GM13976 (cell line): ENCODE measurements around the gene ELK4.

Source experiments
- DNase-seq: peaks from one replicate; pipeline ENCODE4 v3.0.0; 2012; ENCODE audit warnings: low spot score
- in situ Hi-C: fragments of 300-500 bp; cut with MboI; formaldehyde crosslinking; loops from one replicate; pipeline ENCODE4 v1.12.0; 2022; ENCODE audit warnings: low sequenced_read_pairs, mixed read lengths, inconsistent platforms; ENCODE audit not compliant: unreplicated experiment
- TF ChIP-seq, protein P1 (sequence below): IDR thresholded peaks from 2 replicates; pipeline ENCODE4 v1.5.1; 2012; ENCODE audit warnings: borderline replicate concordance, mild to moderate bottlenecking; ENCODE audit not compliant: insufficient read depth; ENCODE audit errors: extremely low read depth, missing control alignments, control extremely low read depth

Gene ELK4

DNA sequence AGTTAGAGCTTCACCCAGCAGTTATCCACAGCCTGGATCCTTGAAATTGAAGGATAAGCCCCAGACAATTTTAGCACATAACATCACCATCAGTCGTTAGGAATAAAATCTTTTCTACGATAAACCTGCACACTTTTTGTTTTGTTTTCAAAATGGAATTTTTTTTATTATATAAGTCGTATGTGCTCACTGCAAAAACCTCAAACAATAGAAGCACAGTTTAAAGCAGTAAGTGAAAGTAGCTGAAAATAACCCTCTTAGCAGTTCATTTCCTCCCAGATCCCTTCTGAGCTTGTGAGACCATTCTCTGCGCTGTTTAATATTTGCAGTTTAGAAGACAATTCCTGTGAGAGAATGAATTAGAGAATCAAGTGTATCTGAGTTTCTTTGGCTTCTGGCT is 38.3 kb downstream of the ELK4 start:
- in situ Hi-C loops, result no loop called here
- TF ChIP-seq, protein P1, sequence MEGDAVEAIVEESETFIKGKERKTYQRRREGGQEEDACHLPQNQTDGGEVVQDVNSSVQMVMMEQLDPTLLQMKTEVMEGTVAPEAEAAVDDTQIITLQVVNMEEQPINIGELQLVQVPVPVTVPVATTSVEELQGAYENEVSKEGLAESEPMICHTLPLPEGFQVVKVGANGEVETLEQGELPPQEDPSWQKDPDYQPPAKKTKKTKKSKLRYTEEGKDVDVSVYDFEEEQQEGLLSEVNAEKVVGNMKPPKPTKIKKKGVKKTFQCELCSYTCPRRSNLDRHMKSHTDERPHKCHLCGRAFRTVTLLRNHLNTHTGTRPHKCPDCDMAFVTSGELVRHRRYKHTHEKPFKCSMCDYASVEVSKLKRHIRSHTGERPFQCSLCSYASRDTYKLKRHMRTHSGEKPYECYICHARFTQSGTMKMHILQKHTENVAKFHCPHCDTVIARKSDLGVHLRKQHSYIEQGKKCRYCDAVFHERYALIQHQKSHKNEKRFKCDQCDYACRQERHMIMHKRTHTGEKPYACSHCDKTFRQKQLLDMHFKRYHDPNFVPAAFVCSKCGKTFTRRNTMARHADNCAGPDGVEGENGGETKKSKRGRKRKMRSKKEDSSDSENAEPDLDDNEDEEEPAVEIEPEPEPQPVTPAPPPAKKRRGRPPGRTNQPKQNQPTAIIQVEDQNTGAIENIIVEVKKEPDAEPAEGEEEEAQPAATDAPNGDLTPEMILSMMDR, result no peak
- no peak for DNase-seq

GRCh38 chr1:205592443-205593003 is 39.3 kb downstream of the ELK4 start:
- TF ChIP-seq, protein P1, result no peak
- no peak for DNase-seq
- in situ Hi-C loops, result no loop called here

DNA sequence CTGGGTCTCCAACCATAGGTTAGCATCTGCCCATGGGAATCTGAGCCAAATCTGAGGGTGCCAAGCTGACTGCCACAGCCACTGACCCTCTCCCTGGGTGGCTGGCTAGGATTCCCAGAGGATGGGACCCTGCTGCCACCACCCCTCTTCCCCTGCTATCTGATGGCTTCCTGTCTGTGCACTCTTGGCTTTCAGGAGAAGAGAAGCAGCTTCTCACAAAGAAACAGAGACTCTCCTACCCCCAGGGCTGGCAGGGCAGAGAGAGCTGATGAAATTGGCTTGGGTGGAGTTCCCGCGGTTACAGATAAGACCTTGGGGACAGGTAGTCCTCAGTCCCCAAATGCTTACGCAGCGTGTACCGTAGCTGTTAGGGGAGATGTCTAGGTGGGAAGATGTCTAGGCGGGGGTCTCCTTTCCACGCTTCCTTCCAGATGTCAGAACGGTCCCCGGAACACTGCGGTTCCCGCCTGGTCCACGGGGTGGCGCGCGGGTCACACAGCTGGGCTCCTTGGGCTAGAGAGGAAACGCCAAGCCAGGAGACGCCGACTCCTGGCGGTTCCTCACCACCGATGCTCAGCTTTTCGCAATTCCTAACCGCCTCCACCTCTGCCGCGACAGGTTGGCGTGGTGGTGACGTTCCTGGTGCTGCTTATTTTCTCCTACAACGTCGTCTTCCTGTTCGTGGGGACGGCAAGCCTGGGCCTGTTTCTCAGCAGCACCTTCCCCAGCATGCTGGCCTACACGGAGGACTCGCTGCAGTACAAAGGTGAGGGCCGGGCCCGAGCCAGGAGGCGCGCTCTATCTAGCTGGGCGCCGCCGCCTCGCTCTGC is 40.1 kb downstream of the ELK4 start:
- TF ChIP-seq, protein P1, result peak; percentile 99
- in situ Hi-C loops, result no loop called here
- DNase-seq, result peak; percentile 84

GRCh38 chr1:205590777-205591513 is 40.9 kb downstream of the ELK4 start:
- in situ Hi-C loops, result no loop called here
- no peak for DNase-seq
- TF ChIP-seq, protein P1, result no peak

DNA sequence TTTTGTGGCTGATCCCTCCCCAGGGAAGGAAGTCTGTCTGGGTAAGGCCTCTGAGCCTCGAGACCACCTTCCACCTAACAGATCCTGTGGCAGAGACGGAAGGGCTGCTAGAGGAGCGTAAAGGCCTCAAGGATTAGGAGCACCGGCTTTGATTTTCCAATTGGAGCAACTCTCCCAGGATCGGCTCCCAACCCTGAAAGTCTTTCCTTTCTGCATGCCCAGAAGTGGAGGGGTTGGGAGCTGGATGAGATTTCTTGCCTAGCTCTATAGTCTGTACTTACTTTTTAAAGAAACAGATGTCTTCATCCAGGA is 41.4 kb downstream of the ELK4 start:
- TF ChIP-seq, protein P1, result no peak
- no peak for DNase-seq
- in situ Hi-C loops, result no loop called here

DNA sequence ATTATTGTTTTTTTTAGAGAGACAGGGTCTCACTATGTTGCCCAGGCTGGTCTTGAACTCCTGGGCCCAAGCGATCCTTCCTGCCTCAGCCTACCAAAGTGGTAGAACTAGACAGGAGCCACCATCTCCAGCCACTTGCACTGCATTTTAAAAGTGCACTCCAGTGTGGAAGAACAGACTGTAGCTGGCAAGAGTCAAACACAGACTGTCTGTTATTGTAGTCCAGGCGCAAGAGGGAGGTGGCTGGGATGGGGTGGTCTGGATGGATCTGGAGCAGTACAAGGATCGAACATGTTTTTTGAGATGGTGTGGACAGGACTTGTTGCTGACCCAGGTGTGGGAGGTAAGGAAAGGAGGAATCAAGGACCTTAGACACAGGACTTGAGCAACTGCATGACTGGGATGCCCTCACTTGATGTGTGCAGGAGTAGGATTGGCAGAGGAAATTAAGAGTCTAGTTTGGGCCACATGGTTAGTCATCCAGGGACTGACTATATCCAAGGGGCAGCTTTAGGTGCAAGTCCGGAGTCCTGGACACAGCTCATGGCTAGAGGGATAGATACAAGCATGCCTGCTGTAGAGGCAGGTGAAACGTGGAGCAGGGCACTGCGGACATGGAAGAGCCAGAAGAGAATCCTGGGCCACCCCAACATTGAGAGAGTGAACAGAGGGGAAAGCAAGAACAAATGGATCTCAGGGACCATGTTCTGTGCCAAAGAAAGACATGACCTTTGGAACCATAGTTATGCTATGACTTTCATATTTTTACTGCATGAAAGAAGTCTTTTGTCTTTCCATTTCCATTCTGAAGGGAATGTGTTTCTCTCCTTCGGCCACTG is 42.0 kb downstream of the ELK4 start:
- TF ChIP-seq, protein P1, result no peak
- no peak for DNase-seq
- in situ Hi-C loops, result loop anchor here (5.0 kb wide), 1 partner anchor 42 kb away; the partner anchor contains the start of gene ELK4
